Measurements from ENCODE around the gene GPC1. TPM values are rescaled to one million over a fixed set of nuclear protein-coding genes. Genes with fewer than 3 reads are reported as not detected.
A peak's percentile ranks its signal among the peaks of the same experiment; 100 is the strongest.

The GPC1 gene
- total RNA-seq, 4 donors from 2014 or later = 117 to 153 (median 144) TPM

GRCh38 chr2:240460253-240460711 is 24.8 kb downstream of the GPC1 start:
- H3K27me3 ChIP-seq = no peaks in the 10 kb centered on the region
- no peak overlapping the region for H3K4me3 ChIP-seq
- no peak overlapping the region for H3K27ac ChIP-seq
- 88 to 95% methylated on average over 16 of the region's 16 CpGs for whole genome bisulfite sequencing, 2 donors
- no peak for TF ChIP-seq POLR2A (IDR thresholded peaks at IDR 0.05)
- TF ChIP-seq EP300 (IDR thresholded peaks at IDR 0.05) = no peak
- no peak for TF ChIP-seq CTCF (IDR thresholded peaks at IDR 0.05)
- no peaks in the 10 kb centered on the region for H3K9me3 ChIP-seq
- H3K4me1 ChIP-seq = peaks cover 0 to 39% (median 9%) of the 10 kb centered on the region in 4 donors
- peaks cover 0 to 63% (median 0%) of the 10 kb centered on the region in 3 donors for H3K36me3 ChIP-seq
- DNase-seq (ENCODE audit: low spot score in 2 of 2) = no peak

- Histone ChIP-seq H3K27me3 (no peaks in the 10 kb centered on the region), H3K27ac (no peak overlapping the region), H3K4me3 (no peak overlapping the region), H3K4me1 (peaks cover 0 to 33% (median 3%) of the 10 kb centered on the region in 4 donors), H3K9me3 (no peaks in the 10 kb centered on the region), H3K36me3 (peaks cover 0 to 70% (median 0%) of the 10 kb centered on the region in 3 donors)
- DNase-seq (ENCODE audit: low spot score in 2 of 2) = peak in 1 of 2 donors; percentile 3
- TF ChIP-seq POLR2A (IDR thresholded peaks at IDR 0.05) = no peak
- TF ChIP-seq EP300 (IDR thresholded peaks at IDR 0.05) = no peak
- TF ChIP-seq CTCF (IDR thresholded peaks at IDR 0.05) = no peak
- 83 to 84% methylated on average over 6 to 8 of the region's 16 CpGs for WGBS, 2 donors
Measured at GRCh38 chr2:240460781-240461431, 25.4 kb downstream of the GPC1 start.

GRCh38 chr2:240461471-240462072 is 26.1 kb downstream of the GPC1 start:
- TF ChIP-seq EP300 (IDR thresholded peaks at IDR 0.05) (no peak), POLR2A (IDR thresholded peaks at IDR 0.05) (no peak), CTCF (IDR thresholded peaks at IDR 0.05) (no peak)
- H3K9me3 ChIP-seq = no peaks in the 10 kb centered on the region
- H3K27ac ChIP-seq = no peak overlapping the region
- no peaks in the 10 kb centered on the region for H3K27me3 ChIP-seq
- H3K36me3 ChIP-seq = peaks cover 0 to 76% (median 0%) of the 10 kb centered on the region in 3 donors
- H3K4me3 ChIP-seq = no peak overlapping the region
- WGBS, 2 donors = 90 to 94% methylated on average over 7 to 17 of the region's 17 CpGs
- peak in 1 of 2 donors; percentile 11 for DNase-seq (ENCODE audit: low spot score in 2 of 2)
- peaks cover 0 to 26% (median 0%) of the 10 kb centered on the region in 4 donors for H3K4me1 ChIP-seq

GRCh38 chr2:240462073-240462706 is 26.7 kb downstream of the GPC1 start:
- DNase-seq (ENCODE audit: low spot score in 2 of 2) = peak in 1 of 2 donors; percentile 10
- WGBS, 2 donors = 94 to 97% methylated on average over 27 to 32 of the region's 41 CpGs
- H3K27me3 ChIP-seq = no peaks in the 10 kb centered on the region
- peaks cover 0 to 20% (median 0%) of the 10 kb centered on the region in 4 donors for H3K4me1 ChIP-seq
- TF ChIP-seq CTCF (IDR thresholded peaks at IDR 0.05) (no peak), EP300 (IDR thresholded peaks at IDR 0.05) (no peak), POLR2A (IDR thresholded peaks at IDR 0.05) (no peak)
- no peak overlapping the region for H3K27ac ChIP-seq
- H3K4me3 ChIP-seq = no peak overlapping the region
- H3K36me3 ChIP-seq = peaks cover 0 to 82% (median 0%) of the 10 kb centered on the region in 3 donors
- no peaks in the 10 kb centered on the region for H3K9me3 ChIP-seq

Measured in tibial nerve (tissue), 4 donors.